Jurkat, Clone E6-1 (cell line): ENCODE results near the gene MYL6B.
"Not testable (repeated sequence)": the region's sequence is repeated elsewhere in the genome, so short reads cannot be mapped to it uniquely, and the experiment has no call there.

Source experiments
- DNase-seq: peaks from one replicate; pipeline ENCODE4 v3.0.0-alpha.2; 2011; ENCODE audit warnings: low read depth, low spot score
- H3K4me3 ChIP-seq: 2 replicates; pipeline ENCODE4 v1.5.1; 2011; ENCODE audit warnings: mild to moderate bottlenecking, low read length, control low read depth, moderate library complexity

The MYL6B gene

GRCh38 chr12:56193025-56193578 is 40.7 kb downstream of the MYL6B start:
- H3K4me3 ChIP-seq, result no peak overlapping the region
- DNase-seq, result peak; percentile 88

GRCh38 chr12:56196818-56197550 is 44.6 kb downstream of the MYL6B start:
- not testable (repeated sequence) for DNase-seq, H3K4me3 ChIP-seq

GRCh38 chr12:56197921-56198635 is 45.7 kb downstream of the MYL6B start:
- no peak overlapping the region for H3K4me3 ChIP-seq
- DNase-seq, result no peak

- no peak for DNase-seq
- no peak overlapping the region for H3K4me3 ChIP-seq
Observed at GRCh38 chr12:56198836-56199235, 46.4 kb downstream of the MYL6B start.

GRCh38 chr12:56202366-56202765 is 50.0 kb downstream of the MYL6B start:
- DNase-seq, result no peak
- no peak overlapping the region for H3K4me3 ChIP-seq

- DNase-seq, result no peak
- no peak overlapping the region for H3K4me3 ChIP-seq
Observed at GRCh38 chr12:56202838-56203237, 50.5 kb downstream of the MYL6B start.

GRCh38 chr12:56204275-56204674 is 51.9 kb downstream of the MYL6B start:
- no peak for DNase-seq
- H3K4me3 ChIP-seq, result no peak overlapping the region

GRCh38 chr12:56205445-56205844 is 53.1 kb downstream of the MYL6B start:
- no peak for DNase-seq

GRCh38 chr12:56206452-56207166 is 54.2 kb downstream of the MYL6B start:
- H3K4me3 ChIP-seq, result no peak overlapping the region
- DNase-seq, result no peak

More at GRCh38 chr12:56205445-56205844, 53.1 kb downstream of the MYL6B start:
- H3K4me3 ChIP-seq, result no peak overlapping the region
